CD14-positive monocyte (primary cell): ENCODE measurements around the gene CALD1. TPM values are rescaled to one million over a fixed set of nuclear protein-coding genes. Genes with fewer than 3 reads are reported as not detected.

Experiments used
- DNase-seq, 3 donors: peaks; one replicate each; pipeline ENCODE4 v3.0.0-alpha.2; 2011 to 2022
- H2AFZ ChIP-seq: 2 replicates; pipeline ENCODE4 v1.6.0; 2012; ENCODE audit warnings: mild to moderate bottlenecking, low read depth, low read length, inconsistent platforms; ENCODE audit not compliant: insufficient read depth, poor library complexity, severe bottlenecking
- H3K27ac ChIP-seq, 2 donors: 1 replicate in 1 of 2; 2 replicates in 1 of 2; pipeline ENCODE4 v1.5.1; 2012 to 2013; ENCODE audit warnings: low read length in 2 of 2, control low read depth in 1 of 2, inconsistent platforms in 1 of 2, low read depth in 1 of 2, mild to moderate bottlenecking in 1 of 2
- H3K27me3 ChIP-seq, 2 donors: one replicate each; pipeline versions ENCODE4 v1.6.0 to v1.6.1; 2011 to 2013; ENCODE audit warnings: low read length in 2 of 2; ENCODE audit not compliant: control insufficient read depth in 2 of 2, insufficient read depth in 2 of 2
- H3K36me3 ChIP-seq, 2 donors: replicated peaks in 1 of 2; 1 replicate in 1 of 2; 2 replicates in 1 of 2; pipeline versions ENCODE4 v1.5.1 to v1.6.1; 2012 to 2013; ENCODE audit warnings: low read length in 2 of 2, control low read depth in 1 of 2, inconsistent platforms in 1 of 2, mild to moderate bottlenecking in 1 of 2; ENCODE audit not compliant: insufficient read depth in 2 of 2, control insufficient read depth in 1 of 2
- H3K4me1 ChIP-seq, 2 donors: 1 replicate in 1 of 2; 2 replicates in 1 of 2; pipeline versions ENCODE4 v1.5.1 to v1.6.1; 2012 to 2013; ENCODE audit warnings: low read length in 2 of 2, control low read depth in 1 of 2, inconsistent platforms in 1 of 2, mild to moderate bottlenecking in 1 of 2, moderate library complexity in 1 of 2; ENCODE audit not compliant: insufficient read depth in 2 of 2, control insufficient read depth in 1 of 2
- H3K4me2 ChIP-seq: replicated peaks from 2 replicates; pipeline ENCODE3; 2012; ENCODE audit warnings: low read length, moderate library complexity, mild to moderate bottlenecking; ENCODE audit not compliant: poor library complexity, severe bottlenecking; ENCODE audit errors: extremely low read depth
- H3K4me3 ChIP-seq, 3 experiments: fragments of 200-600 bp in 1 of 3; sonication (generic) in 1 of 3; replicated peaks in 1 of 3; 1 replicate in 2 of 3; 2 replicates in 1 of 3; pipeline ENCODE4 v1.5.1; 2011 to 2013; ENCODE audit warnings: low read length in 3 of 3, mild to moderate bottlenecking in 3 of 3, control low read depth in 2 of 3, low read depth in 2 of 3, inconsistent platforms in 1 of 3, moderate library complexity in 1 of 3
- H3K79me2 ChIP-seq: 2 replicates; pipeline ENCODE4 v1.6.0; 2012; ENCODE audit warnings: mild to moderate bottlenecking, control low read depth, inconsistent platforms, low read length, moderate library complexity; ENCODE audit not compliant: insufficient read depth
- H3K9ac ChIP-seq: 2 replicates; pipeline ENCODE4 v1.6.0; 2017; ENCODE audit warnings: low read length, mild to moderate bottlenecking; ENCODE audit not compliant: insufficient read depth, poor library complexity, severe bottlenecking
- H3K9me3 ChIP-seq, 2 donors: replicated peaks in 1 of 2; 1 replicate in 1 of 2; 2 replicates in 1 of 2; pipeline versions ENCODE4 v1.5.1 to v1.6.1; 2012 to 2013; ENCODE audit warnings: low read length in 2 of 2, control low read depth in 1 of 2; ENCODE audit not compliant: control insufficient read depth in 1 of 2, insufficient read depth in 1 of 2
- H4K20me1 ChIP-seq: 2 replicates; pipeline ENCODE4 v1.6.0; 2012; ENCODE audit warnings: mild to moderate bottlenecking, low read length, control low read depth, moderate library complexity; ENCODE audit not compliant: insufficient read depth
- H3K27ac Mint-ChIP-seq, 7 donors: one replicate each; pipeline ENCODE4 v1.8.0; 2020; ENCODE audit warnings: mild to moderate bottlenecking in 7 of 7, mixed read lengths in 7 of 7, moderate library complexity in 6 of 7, inconsistent platforms in 2 of 7
- H3K27me3 Mint-ChIP-seq, 3 donors: one replicate each; pipeline ENCODE4 v1.8.0; 2021 to 2022; ENCODE audit warnings: low read depth in 3 of 3, mild to moderate bottlenecking in 3 of 3, mixed read lengths in 3 of 3, moderate library complexity in 3 of 3, inconsistent platforms in 1 of 3
- H3K36me3 Mint-ChIP-seq, 2 donors: one replicate each; pipeline ENCODE4 v1.8.0; 2020; ENCODE audit warnings: mixed read lengths in 2 of 2, inconsistent platforms in 1 of 2, mild to moderate bottlenecking in 1 of 2
- H3K4me1 Mint-ChIP-seq: one replicate; pipeline ENCODE4 v1.8.0; 2020; ENCODE audit warnings: mild to moderate bottlenecking, mixed read lengths
- H3K4me3 Mint-ChIP-seq, 2 donors: one replicate each; pipeline ENCODE4 v1.8.0; 2020; ENCODE audit warnings: mild to moderate bottlenecking in 2 of 2, mixed read lengths in 2 of 2, moderate library complexity in 1 of 2
- H3K9me3 Mint-ChIP-seq, 7 donors: one replicate each; pipeline ENCODE4 v1.8.0; 2020 to 2022; ENCODE audit warnings: mixed read lengths in 7 of 7, mild to moderate bottlenecking in 6 of 7, moderate library complexity in 6 of 7, inconsistent platforms in 2 of 7
- WGBS: methylation state at CpG from one replicate; pipeline ENCODE4 v1.1.5; 2013; ENCODE audit warnings: missing lambda C conversion rate; ENCODE audit not compliant: insufficient coverage; 5-methylcytosine and 5-hydroxymethylcytosine counted together
- intact Hi-C, 2 donors: fragments of 100-400 bp; cut with micrococcal nuclease; formaldehyde crosslinking; loops; one replicate each; pipeline versions ENCODE4 v1.15.0 to v1.15.1; 2023
- polyA plus RNA-seq, 3 donors: library from polyadenylated mRNA; depleted of rRNA in 1 of 3; unstranded in 2 of 3; stranded (reverse) in 1 of 3; fragments of 300-500 nt in 2 of 3; fragments of >200 nt in 1 of 3; fragmentation: Illumina TruSeq in 2 of 3; gene quantifications; 1 replicate in 2 of 3; 2 replicates in 1 of 3; pipeline ENCODE4 v1.2.3, GENCODE V29; 2012 to 2021
- TF ChIP-seq, protein P1 (sequence below): fragments of 200-600 bp; IDR thresholded peaks from one replicate; pipeline ENCODE4 v1.8.0; 2022; ENCODE audit warnings: antibody characterized with exemption, mild to moderate bottlenecking

CALD1 gene
- polyA plus RNA-seq, 3 donors = 0.18 TPM; not detected in 2

GRCh38 chr7:134885967-134886352, 106.5 kb downstream of the CALD1 start:
- intact Hi-C loops = no loop called here
- no peak overlapping the region for H3K9ac ChIP-seq
- H4K20me1 ChIP-seq = no peaks in the 10 kb centered on the region
- peaks cover 0 to 3% (median 0%) of the 10 kb centered on the region in 7 donors for H3K9me3 Mint-ChIP-seq
- TF ChIP-seq, protein P1, sequence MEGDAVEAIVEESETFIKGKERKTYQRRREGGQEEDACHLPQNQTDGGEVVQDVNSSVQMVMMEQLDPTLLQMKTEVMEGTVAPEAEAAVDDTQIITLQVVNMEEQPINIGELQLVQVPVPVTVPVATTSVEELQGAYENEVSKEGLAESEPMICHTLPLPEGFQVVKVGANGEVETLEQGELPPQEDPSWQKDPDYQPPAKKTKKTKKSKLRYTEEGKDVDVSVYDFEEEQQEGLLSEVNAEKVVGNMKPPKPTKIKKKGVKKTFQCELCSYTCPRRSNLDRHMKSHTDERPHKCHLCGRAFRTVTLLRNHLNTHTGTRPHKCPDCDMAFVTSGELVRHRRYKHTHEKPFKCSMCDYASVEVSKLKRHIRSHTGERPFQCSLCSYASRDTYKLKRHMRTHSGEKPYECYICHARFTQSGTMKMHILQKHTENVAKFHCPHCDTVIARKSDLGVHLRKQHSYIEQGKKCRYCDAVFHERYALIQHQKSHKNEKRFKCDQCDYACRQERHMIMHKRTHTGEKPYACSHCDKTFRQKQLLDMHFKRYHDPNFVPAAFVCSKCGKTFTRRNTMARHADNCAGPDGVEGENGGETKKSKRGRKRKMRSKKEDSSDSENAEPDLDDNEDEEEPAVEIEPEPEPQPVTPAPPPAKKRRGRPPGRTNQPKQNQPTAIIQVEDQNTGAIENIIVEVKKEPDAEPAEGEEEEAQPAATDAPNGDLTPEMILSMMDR = no peak
- H3K4me1 ChIP-seq = peaks cover 6 to 8% of the 10 kb centered on the region in 2 donors
- no peaks in the 10 kb centered on the region for H3K9me3 ChIP-seq
- peak; percentile 5 to 37 (median 30) for DNase-seq
- H3K27me3 ChIP-seq = peaks cover 0 to 1% of the 10 kb centered on the region in 2 donors
- H3K79me2 ChIP-seq = no peaks in the 10 kb centered on the region
- no peaks in the 10 kb centered on the region for H3K36me3 Mint-ChIP-seq
- peak overlapping the region; percentile 37 for H2AFZ ChIP-seq
- H3K4me1 Mint-ChIP-seq = peaks cover 13% of the 10 kb centered on the region
- WGBS = no CpG with 5 or more reads among the region's 1 CpG
- H3K4me2 ChIP-seq = no peak overlapping the region
- H3K4me3 ChIP-seq = no peak overlapping the region
- no peak overlapping the region for H3K4me3 Mint-ChIP-seq
- H3K36me3 ChIP-seq = no peaks in the 10 kb centered on the region
- peak overlapping the region in 1 of 2 donors; percentile 18 for H3K27ac ChIP-seq
- peaks cover 3 to 5% (median 4%) of the 10 kb centered on the region in 3 donors for H3K27me3 Mint-ChIP-seq
- no peak overlapping the region for H3K27ac Mint-ChIP-seq

DNA sequence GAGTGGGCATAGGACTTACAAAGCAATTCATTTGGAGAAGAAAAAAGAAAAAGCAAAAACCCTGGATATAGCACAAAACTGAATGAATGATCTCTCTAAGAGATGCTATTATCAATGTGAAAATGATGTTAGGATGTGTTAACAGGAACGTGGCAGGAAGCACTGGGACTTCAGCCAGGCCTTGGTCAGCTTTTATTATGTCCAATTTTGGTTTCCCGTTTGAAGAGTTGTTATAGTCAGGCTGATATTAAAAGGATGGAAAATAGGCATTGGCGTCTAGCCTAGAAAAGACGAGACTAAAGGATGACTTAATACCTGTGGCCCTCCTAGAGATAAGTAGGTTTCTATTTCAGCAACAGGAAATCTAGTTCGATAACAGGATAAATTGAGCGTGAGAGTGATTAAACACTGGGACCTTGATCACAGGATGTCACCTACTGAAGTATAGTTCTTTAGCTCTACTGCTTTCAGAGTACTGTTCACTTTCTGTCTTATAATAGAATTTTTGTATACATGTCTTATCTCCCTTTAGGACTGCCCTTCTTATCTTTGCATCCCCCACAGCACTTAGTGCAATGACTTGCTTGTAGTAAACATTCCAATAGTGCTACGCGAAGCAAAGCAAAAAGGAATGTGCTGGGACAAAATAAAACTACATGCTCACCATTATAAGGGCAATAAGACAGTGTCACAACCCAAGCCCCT, 107.1 kb downstream of the CALD1 start:
- no peak for DNase-seq
- TF ChIP-seq, protein P1 = no peak
- no peak overlapping the region for H3K4me3 Mint-ChIP-seq
- Histone ChIP-seq H3K4me1 (peaks cover 9 to 12% of the 10 kb centered on the region in 2 donors), H3K4me3 (no peak overlapping the region), H3K4me2 (no peak overlapping the region), H3K36me3 (no peaks in the 10 kb centered on the region), H3K9ac (no peak overlapping the region), H3K27ac (peak overlapping the region in 1 of 2 donors; percentile 18), H4K20me1 (no peaks in the 10 kb centered on the region), H3K27me3 (peaks cover 2 to 7% of the 10 kb centered on the region in 2 donors), H3K9me3 (no peaks in the 10 kb centered on the region), H2AFZ (peak overlapping the region; percentile 37), H3K79me2 (no peaks in the 10 kb centered on the region)
- H3K4me1 Mint-ChIP-seq = peaks cover 17% of the 10 kb centered on the region
- peaks cover 0 to 6% (median 0%) of the 10 kb centered on the region in 7 donors for H3K9me3 Mint-ChIP-seq
- peaks cover 8 to 11% (median 9%) of the 10 kb centered on the region in 3 donors for H3K27me3 Mint-ChIP-seq
- H3K36me3 Mint-ChIP-seq = no peaks in the 10 kb centered on the region
- WGBS = 67% methylated on average over 4 of the region's 8 CpGs
- intact Hi-C loops = no loop called here
- H3K27ac Mint-ChIP-seq = peak overlapping the region in 1 of 7 donors; percentile 28
